GM19351 (cell line): ENCODE data around the gene UBASH3B.

Experiments used
- ATAC-seq: cut with Tn5 transposase; IDR thresholded peaks from one replicate; pipeline ENCODE4 v1.9.1; 2021; ENCODE audit warnings: mild to moderate bottlenecking, moderate library complexity; ENCODE audit not compliant: unreplicated experiment

UBASH3B gene

GRCh38 chr11:122705396-122705795 lies 49.9 kb downstream of the UBASH3B start:
- ATAC-seq: no peak

GRCh38 chr11:122706291-122707088 lies 51.0 kb downstream of the UBASH3B start:
- ATAC-seq: no peak

GRCh38 chr11:122707111-122707510 lies 51.6 kb downstream of the UBASH3B start:
- ATAC-seq: no peak

GRCh38 chr11:122707901-122708300 lies 52.4 kb downstream of the UBASH3B start:
- no peak for ATAC-seq

- ATAC-seq: no peak
Measured at GRCh38 chr11:122709039-122709760, 53.7 kb downstream of the UBASH3B start.

GRCh38 chr11:122711362-122711761 lies 55.8 kb downstream of the UBASH3B start:
- ATAC-seq: no peak

GRCh38 chr11:122711831-122712381 lies 56.4 kb downstream of the UBASH3B start:
- ATAC-seq: no peak

GRCh38 chr11:122714004-122714403 lies 58.5 kb downstream of the UBASH3B start:
- peak; percentile 59 for ATAC-seq

- ATAC-seq: no peak
Measured at GRCh38 chr11:122714484-122714883, 59.0 kb downstream of the UBASH3B start.

GRCh38 chr11:122715548-122716440 lies 60.3 kb downstream of the UBASH3B start:
- ATAC-seq: no peak

- peak; percentile 80 for ATAC-seq
Measured at GRCh38 chr11:122717264-122717867, 61.8 kb downstream of the UBASH3B start.

GRCh38 chr11:122720107-122720881 lies 64.8 kb downstream of the UBASH3B start:
- no peak for ATAC-seq

- ATAC-seq: no peak
Measured at GRCh38 chr11:122721201-122721963, 65.9 kb downstream of the UBASH3B start.

- ATAC-seq: no peak
Measured at GRCh38 chr11:122721964-122722266, 66.4 kb downstream of the UBASH3B start.

- ATAC-seq: no peak
Measured at GRCh38 chr11:122723106-122723505, 67.6 kb downstream of the UBASH3B start.

- ATAC-seq: no peak
Measured at GRCh38 chr11:122723576-122723975, 68.1 kb downstream of the UBASH3B start.

GRCh38 chr11:122724520-122724919 lies 69.0 kb downstream of the UBASH3B start:
- no peak for ATAC-seq

- no peak for ATAC-seq
Measured at GRCh38 chr11:122726028-122726427, 70.5 kb downstream of the UBASH3B start.
